DMS79 (cell line): ENCODE measurements around the gene ITGB5.

Experiments used
- DNase-seq: peaks from one replicate; lab custom pipeline; 2025; lab: John Stamatoyannopoulos, UW

ITGB5 gene

GRCh38 chr3:124887177-124887931, at the start of gene ITGB5:
ITGB5 (minus strand) TSS chr3:124887365; CDS start chr3:124887000, 365 bp downstream.
- DNase-seq: peak; percentile 13

GRCh38 chr3:124935794-124936542, 48.8 kb upstream of the ITGB5 start:
- DNase-seq: no peak

GRCh38 chr3:124935264-124935663, 48.1 kb upstream of the ITGB5 start:
- DNase-seq: no peak

GRCh38 chr3:124934577-124934976, 47.4 kb upstream of the ITGB5 start, which contains the start of gene MUC13:
MUC13 (minus strand) TSS chr3:124934751; CDS start chr3:124934712, 39 bp downstream.
- DNase-seq: no peak

GRCh38 chr3:124928333-124929202, 41.4 kb upstream of the ITGB5 start:
- DNase-seq: no peak

GRCh38 chr3:124927574-124928045, 40.4 kb upstream of the ITGB5 start:
- DNase-seq: no peak

GRCh38 chr3:124926426-124927101, 39.4 kb upstream of the ITGB5 start:
- no peak for DNase-seq

GRCh38 chr3:124924741-124925140, 37.6 kb upstream of the ITGB5 start:
- no peak for DNase-seq

- DNase-seq: no peak
Observed at GRCh38 chr3:124923833-124924232, 36.7 kb upstream of the ITGB5 start.

GRCh38 chr3:124920718-124921117, 33.6 kb upstream of the ITGB5 start:
- DNase-seq: no peak

GRCh38 chr3:124919756-124920155, 32.6 kb upstream of the ITGB5 start:
- no peak for DNase-seq

GRCh38 chr3:124918524-124918923, 31.4 kb upstream of the ITGB5 start:
- no peak for DNase-seq

- DNase-seq: no peak
Observed at GRCh38 chr3:124916837-124917409, 29.8 kb upstream of the ITGB5 start.

GRCh38 chr3:124915254-124915653, 28.1 kb upstream of the ITGB5 start:
- DNase-seq: no peak

- DNase-seq: no peak
Observed at GRCh38 chr3:124907957-124908356, 20.8 kb upstream of the ITGB5 start.

GRCh38 chr3:124904835-124905492, 17.8 kb upstream of the ITGB5 start:
- no peak for DNase-seq

- no peak for DNase-seq
Observed at GRCh38 chr3:124903896-124904834, 17.0 kb upstream of the ITGB5 start.

GRCh38 chr3:124896824-124897526, 9.8 kb upstream of the ITGB5 start:
- DNase-seq: no peak

- no peak for DNase-seq
Observed at GRCh38 chr3:124895756-124896155, 8.6 kb upstream of the ITGB5 start.
